Measurements from ENCODE around the gene HMGN1. TPM values are rescaled to one million over a fixed set of nuclear protein-coding genes. Genes with fewer than 3 reads are reported as not detected.

HMGN1 gene
- total and polyA plus RNA-seq, 4 donors, result 34.6 to 92.3 (median 55.0) TPM

DNA sequence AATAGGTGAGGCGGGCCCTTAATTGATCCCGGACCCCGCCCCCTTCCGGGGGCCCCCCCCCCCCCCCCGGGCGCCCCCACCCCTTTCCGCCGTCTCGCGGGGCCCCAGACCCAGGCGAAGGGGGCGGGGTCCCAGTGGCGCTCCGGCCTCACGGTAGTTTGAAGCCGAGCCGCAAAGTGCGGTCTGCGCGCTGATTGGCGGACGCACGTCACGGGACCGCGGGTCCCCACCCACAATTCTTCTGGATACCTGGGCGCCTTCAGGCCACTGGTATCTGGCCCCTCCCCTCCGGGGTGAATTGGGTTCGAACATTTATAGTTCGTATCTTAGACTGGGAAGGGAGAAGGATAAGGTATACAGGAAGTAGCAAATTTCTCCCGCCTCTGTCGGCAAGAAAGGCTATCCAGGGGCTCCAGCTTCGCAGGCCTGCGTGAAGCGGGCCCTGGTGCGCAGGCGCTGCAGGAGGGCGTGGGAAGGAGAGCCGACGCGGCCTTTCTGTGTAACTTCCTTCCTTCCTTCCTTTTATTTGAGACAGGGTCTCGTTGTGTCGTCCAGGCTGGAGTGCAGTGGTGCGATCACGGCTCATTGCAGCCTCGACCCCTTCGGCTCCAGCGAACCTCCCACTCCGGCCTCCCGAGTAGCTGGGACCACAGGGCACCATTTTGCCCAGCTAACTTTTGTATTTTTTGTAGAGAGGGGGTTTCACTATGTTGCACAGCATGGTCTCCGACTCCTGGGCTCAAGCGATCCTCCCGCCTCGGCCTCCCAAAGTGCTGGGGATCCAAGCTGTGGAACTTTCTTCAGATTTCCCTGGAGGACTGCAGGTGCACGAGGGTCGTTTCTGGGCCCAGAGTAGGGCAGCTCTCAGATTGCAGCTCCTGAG, 564 bp upstream of the HMGN1 start:
- Histone ChIP-seq H3K27ac (ENCODE audit: low read depth in 1 of 2, low read length in 2 of 2) (peak overlapping the region; percentile 87 to 92), H3K4me3 (ENCODE audit: low read depth in 1 of 3, low read length in 3 of 3) (peak overlapping the region; percentile 94 to 96 (median 95)), H3K9me3 (ENCODE audit: control insufficient read depth in 4 of 4, low read length in 3 of 4) (no peaks in the 10 kb centered on the region), H3K9ac (ENCODE audit: low read depth in 1 of 2, low read length in 2 of 2) (peak overlapping the region; percentile 43 to 69), H3K36me3 (ENCODE audit: control insufficient read depth in 4 of 4, insufficient read depth in 3 of 4, low read depth in 1 of 4, low read length in 3 of 4) (peaks cover 0 to 3% (median 1%) of the 10 kb centered on the region in 4 donors), H3K27me3 (ENCODE audit: control insufficient read depth in 4 of 4, insufficient read depth in 4 of 4, low read length in 3 of 4) (no peaks in the 10 kb centered on the region), H3K4me1 (ENCODE audit: control insufficient read depth in 4 of 4, insufficient read depth in 4 of 4, low read length in 3 of 4) (peaks cover 2 to 28% (median 9%) of the 10 kb centered on the region in 4 donors)
- DNase-seq (ENCODE audit: low spot score), result peak; percentile 93
- 8% methylated on average over 56 of the region's 56 CpGs for WGBS
- peak in 1 of 2 donors; percentile 22 for TF ChIP-seq EGR1 (IDR thresholded peaks at IDR 0.05; ENCODE audit: low read depth in 2 of 2)
- peak; percentile 23 for TF ChIP-seq MAX (IDR thresholded peaks at IDR 0.05)
- peak; percentile 57 for TF ChIP-seq SP1 (IDR thresholded peaks at IDR 0.05)
- TF ChIP-seq ZBTB33 (IDR thresholded peaks at IDR 0.05), result peak; percentile 77
- TF ChIP-seq GABPA (IDR thresholded peaks at IDR 0.05 in 1 of 2, conservative IDR thresholded peaks at IDR 0.05 in 1 of 2), result peak in 1 of 2 donors; percentile 27
- TF ChIP-seq, protein P1, sequence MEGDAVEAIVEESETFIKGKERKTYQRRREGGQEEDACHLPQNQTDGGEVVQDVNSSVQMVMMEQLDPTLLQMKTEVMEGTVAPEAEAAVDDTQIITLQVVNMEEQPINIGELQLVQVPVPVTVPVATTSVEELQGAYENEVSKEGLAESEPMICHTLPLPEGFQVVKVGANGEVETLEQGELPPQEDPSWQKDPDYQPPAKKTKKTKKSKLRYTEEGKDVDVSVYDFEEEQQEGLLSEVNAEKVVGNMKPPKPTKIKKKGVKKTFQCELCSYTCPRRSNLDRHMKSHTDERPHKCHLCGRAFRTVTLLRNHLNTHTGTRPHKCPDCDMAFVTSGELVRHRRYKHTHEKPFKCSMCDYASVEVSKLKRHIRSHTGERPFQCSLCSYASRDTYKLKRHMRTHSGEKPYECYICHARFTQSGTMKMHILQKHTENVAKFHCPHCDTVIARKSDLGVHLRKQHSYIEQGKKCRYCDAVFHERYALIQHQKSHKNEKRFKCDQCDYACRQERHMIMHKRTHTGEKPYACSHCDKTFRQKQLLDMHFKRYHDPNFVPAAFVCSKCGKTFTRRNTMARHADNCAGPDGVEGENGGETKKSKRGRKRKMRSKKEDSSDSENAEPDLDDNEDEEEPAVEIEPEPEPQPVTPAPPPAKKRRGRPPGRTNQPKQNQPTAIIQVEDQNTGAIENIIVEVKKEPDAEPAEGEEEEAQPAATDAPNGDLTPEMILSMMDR (IDR thresholded peaks at IDR 0.05; ENCODE audit: low read depth, low read length, missing input control), result no peak
- peak; percentile 46 to 75 for TF ChIP-seq RXRA (IDR thresholded peaks at IDR 0.05)
- TF ChIP-seq YY1 (IDR thresholded peaks at IDR 0.05), result peak; percentile 48
- TF ChIP-seq HNF4A (conservative IDR thresholded peaks at IDR 0.05), result no peak

GRCh38 chr21:39348040-39348354, 891 bp downstream of the HMGN1 start:
- H3K9ac ChIP-seq (ENCODE audit: low read depth in 1 of 2, low read length in 2 of 2), result peak overlapping the region; percentile 80 to 86
- 2% methylated on average over 11 of the region's 11 CpGs for WGBS
- H3K27ac ChIP-seq (ENCODE audit: low read depth in 1 of 2, low read length in 2 of 2), result peak overlapping the region; percentile 84 to 91

DNA sequence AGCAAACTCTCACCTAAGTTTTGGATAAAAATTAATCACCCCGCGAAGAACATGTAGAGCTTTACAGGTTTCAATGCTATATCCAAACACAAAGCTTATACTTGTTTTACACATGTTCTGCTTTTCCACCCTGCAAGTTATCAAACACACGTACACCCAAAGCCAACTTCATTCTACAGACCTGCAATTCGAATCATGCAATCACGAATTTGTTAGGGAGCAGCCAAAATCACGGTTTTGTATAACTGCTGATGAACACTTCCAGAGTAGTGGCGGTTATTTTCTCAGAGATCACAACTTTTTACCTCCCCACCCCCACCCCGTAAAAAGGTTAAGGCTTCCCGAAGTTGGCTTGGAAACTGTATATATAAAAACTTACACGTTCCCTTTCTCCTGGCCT, 1.4 kb downstream of the HMGN1 start:
- DNase-seq (ENCODE audit: low spot score), result no peak
- WGBS, result 20% methylated on average over 10 of the region's 10 CpGs
- peak overlapping the region; percentile 80 to 86 for H3K9ac ChIP-seq (ENCODE audit: low read depth in 1 of 2, low read length in 2 of 2)

More at GRCh38 chr21:39348040-39348354, 891 bp downstream of the HMGN1 start:
- no peak for DNase-seq (ENCODE audit: low spot score)
- Histone ChIP-seq H3K9me3 (ENCODE audit: control insufficient read depth in 4 of 4, low read length in 3 of 4) (no peaks in the 10 kb centered on the region), H3K36me3 (ENCODE audit: control insufficient read depth in 4 of 4, insufficient read depth in 3 of 4, low read depth in 1 of 4, low read length in 3 of 4) (peaks cover 5 to 13% (median 10%) of the 10 kb centered on the region in 4 donors), H3K4me1 (ENCODE audit: control insufficient read depth in 4 of 4, insufficient read depth in 4 of 4, low read length in 3 of 4) (peaks cover 5 to 28% (median 9%) of the 10 kb centered on the region in 4 donors), H3K4me3 (ENCODE audit: low read depth in 1 of 3, low read length in 3 of 3) (peak overlapping the region; percentile 81 to 96 (median 93)), H3K27me3 (ENCODE audit: control insufficient read depth in 4 of 4, insufficient read depth in 4 of 4, low read length in 3 of 4) (no peaks in the 10 kb centered on the region)
- TF ChIP-seq YY1 (IDR thresholded peaks at IDR 0.05) (peak; percentile 76), SP1 (IDR thresholded peaks at IDR 0.05) (no peak)

More for the DNA sequence above, 1.4 kb downstream of the HMGN1 start:
- H3K4me1 ChIP-seq (ENCODE audit: control insufficient read depth in 4 of 4, insufficient read depth in 4 of 4, low read length in 3 of 4), result peaks cover 5 to 28% (median 9%) of the 10 kb centered on the region in 4 donors
- H3K9me3 ChIP-seq (ENCODE audit: control insufficient read depth in 4 of 4, low read length in 3 of 4), result no peaks in the 10 kb centered on the region
- no peak overlapping the region for H3K27ac ChIP-seq (ENCODE audit: low read depth in 1 of 2, low read length in 2 of 2)
- peak overlapping the region in 2 of 3 donors; percentile 81 to 96 for H3K4me3 ChIP-seq (ENCODE audit: low read depth in 1 of 3, low read length in 3 of 3)
- no peaks in the 10 kb centered on the region for H3K27me3 ChIP-seq (ENCODE audit: control insufficient read depth in 4 of 4, insufficient read depth in 4 of 4, low read length in 3 of 4)
- peaks cover 5 to 13% (median 10%) of the 10 kb centered on the region in 4 donors for H3K36me3 ChIP-seq (ENCODE audit: control insufficient read depth in 4 of 4, insufficient read depth in 3 of 4, low read depth in 1 of 4, low read length in 3 of 4)
- TF ChIP-seq, protein P2, sequence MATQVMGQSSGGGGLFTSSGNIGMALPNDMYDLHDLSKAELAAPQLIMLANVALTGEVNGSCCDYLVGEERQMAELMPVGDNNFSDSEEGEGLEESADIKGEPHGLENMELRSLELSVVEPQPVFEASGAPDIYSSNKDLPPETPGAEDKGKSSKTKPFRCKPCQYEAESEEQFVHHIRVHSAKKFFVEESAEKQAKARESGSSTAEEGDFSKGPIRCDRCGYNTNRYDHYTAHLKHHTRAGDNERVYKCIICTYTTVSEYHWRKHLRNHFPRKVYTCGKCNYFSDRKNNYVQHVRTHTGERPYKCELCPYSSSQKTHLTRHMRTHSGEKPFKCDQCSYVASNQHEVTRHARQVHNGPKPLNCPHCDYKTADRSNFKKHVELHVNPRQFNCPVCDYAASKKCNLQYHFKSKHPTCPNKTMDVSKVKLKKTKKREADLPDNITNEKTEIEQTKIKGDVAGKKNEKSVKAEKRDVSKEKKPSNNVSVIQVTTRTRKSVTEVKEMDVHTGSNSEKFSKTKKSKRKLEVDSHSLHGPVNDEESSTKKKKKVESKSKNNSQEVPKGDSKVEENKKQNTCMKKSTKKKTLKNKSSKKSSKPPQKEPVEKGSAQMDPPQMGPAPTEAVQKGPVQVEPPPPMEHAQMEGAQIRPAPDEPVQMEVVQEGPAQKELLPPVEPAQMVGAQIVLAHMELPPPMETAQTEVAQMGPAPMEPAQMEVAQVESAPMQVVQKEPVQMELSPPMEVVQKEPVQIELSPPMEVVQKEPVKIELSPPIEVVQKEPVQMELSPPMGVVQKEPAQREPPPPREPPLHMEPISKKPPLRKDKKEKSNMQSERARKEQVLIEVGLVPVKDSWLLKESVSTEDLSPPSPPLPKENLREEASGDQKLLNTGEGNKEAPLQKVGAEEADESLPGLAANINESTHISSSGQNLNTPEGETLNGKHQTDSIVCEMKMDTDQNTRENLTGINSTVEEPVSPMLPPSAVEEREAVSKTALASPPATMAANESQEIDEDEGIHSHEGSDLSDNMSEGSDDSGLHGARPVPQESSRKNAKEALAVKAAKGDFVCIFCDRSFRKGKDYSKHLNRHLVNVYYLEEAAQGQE (IDR thresholded peaks at IDR 0.05), result no peak
- TF ChIP-seq TAF1 (conservative IDR thresholded peaks at IDR 0.05) (no peak), JUND (IDR thresholded peaks at IDR 0.05) (no peak), EGR1 (IDR thresholded peaks at IDR 0.05; ENCODE audit: low read depth in 2 of 2) (no peak), FOXA2 (IDR thresholded peaks at IDR 0.05) (no peak), RXRA (IDR thresholded peaks at IDR 0.05) (no peak), NR2F2 (IDR thresholded peaks at IDR 0.05) (no peak), FOXA1 (IDR thresholded peaks at IDR 0.05) (no peak), HNF4G (IDR thresholded peaks at IDR 0.05) (no peak), MAX (IDR thresholded peaks at IDR 0.05) (no peak), GABPA (IDR thresholded peaks at IDR 0.05 in 1 of 2, conservative IDR thresholded peaks at IDR 0.05 in 1 of 2) (no peak)

All from liver (tissue), 9 donors.